IMR-90 (cell line): ENCODE results near the gene EPS8. TPM values are rescaled to one million over a fixed set of nuclear protein-coding genes. Genes with fewer than 3 reads are reported as not detected.

ENCODE experiments used
- FOS ChIP-seq: fragments of 150-350 bp; IDR thresholded peaks from 2 replicates; pipeline ENCODE4 v1.6.1; 2016; ENCODE audit warnings: low read depth, low read length
- MAFK ChIP-seq: IDR thresholded peaks from 2 replicates; pipeline ENCODE4 v1.6.1; 2012; ENCODE audit warnings: low read depth, low read length, improper control_type of control experiment
- MXI1 ChIP-seq: IDR thresholded peaks from 2 replicates; pipeline ENCODE4 v1.6.1; 2012; ENCODE audit warnings: low read depth, mild to moderate bottlenecking, low read length, moderate library complexity, borderline replicate concordance
- RFX5 ChIP-seq: IDR thresholded peaks from 2 replicates; pipeline ENCODE4 v1.8.0; 2012; ENCODE audit warnings: low read depth, mild to moderate bottlenecking, low read length, moderate library complexity
- polyA plus RNA-seq, 3 experiments: library from polyadenylated mRNA; depleted of rRNA; stranded (reverse); fragments of >200 nt; gene quantifications; 2 replicates each; pipeline ENCODE4 v1.2.3, GENCODE V29; 2012; ENCODE audit warnings: low replicate concordance in 1 of 3
- total RNA-seq: library from RNA; depleted of rRNA; stranded (reverse); fragments of >200 nt; gene quantifications from 2 replicates; pipeline ENCODE4 v1.2.3, GENCODE V29; 2012
- TF ChIP-seq, protein P1 (sequence below): conservative IDR thresholded peaks from 2 replicates; pipeline ENCODE4 v1.5.1; 2012; ENCODE audit warnings: mild to moderate bottlenecking, low read depth, low read length, improper control_type of control experiment

The EPS8 gene
- total and polyA plus RNA-seq, 2 of the 4 experiments (the other 2 are of a cell fraction), result 45.1 to 104 TPM

DNA sequence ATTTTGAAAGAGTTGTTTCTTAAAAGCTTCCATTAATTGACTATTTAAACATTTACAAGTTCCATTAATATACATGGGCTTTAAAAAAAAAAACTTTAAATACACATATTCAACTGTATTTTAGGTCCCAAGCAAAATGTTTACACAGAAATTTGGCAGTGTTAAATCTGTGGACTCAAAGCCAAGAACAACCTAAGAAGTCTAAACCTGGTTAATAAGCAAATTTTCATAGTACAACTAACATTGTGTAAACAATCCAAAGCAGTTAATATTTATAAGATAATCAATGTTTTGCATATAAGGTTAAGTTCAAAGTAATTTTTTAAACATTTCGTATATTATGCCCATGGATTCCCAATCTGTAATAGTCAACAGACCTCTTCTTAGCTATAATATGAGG, 77.0 kb downstream of the EPS8 start (continued):
- TF ChIP-seq, protein P1, sequence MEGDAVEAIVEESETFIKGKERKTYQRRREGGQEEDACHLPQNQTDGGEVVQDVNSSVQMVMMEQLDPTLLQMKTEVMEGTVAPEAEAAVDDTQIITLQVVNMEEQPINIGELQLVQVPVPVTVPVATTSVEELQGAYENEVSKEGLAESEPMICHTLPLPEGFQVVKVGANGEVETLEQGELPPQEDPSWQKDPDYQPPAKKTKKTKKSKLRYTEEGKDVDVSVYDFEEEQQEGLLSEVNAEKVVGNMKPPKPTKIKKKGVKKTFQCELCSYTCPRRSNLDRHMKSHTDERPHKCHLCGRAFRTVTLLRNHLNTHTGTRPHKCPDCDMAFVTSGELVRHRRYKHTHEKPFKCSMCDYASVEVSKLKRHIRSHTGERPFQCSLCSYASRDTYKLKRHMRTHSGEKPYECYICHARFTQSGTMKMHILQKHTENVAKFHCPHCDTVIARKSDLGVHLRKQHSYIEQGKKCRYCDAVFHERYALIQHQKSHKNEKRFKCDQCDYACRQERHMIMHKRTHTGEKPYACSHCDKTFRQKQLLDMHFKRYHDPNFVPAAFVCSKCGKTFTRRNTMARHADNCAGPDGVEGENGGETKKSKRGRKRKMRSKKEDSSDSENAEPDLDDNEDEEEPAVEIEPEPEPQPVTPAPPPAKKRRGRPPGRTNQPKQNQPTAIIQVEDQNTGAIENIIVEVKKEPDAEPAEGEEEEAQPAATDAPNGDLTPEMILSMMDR, result no peak
- TF ChIP-seq MXI1 (no peak), MAFK (no peak), FOS (no peak), RFX5 (no peak)
